ENCODE data around the gene CEP120.

DNA sequence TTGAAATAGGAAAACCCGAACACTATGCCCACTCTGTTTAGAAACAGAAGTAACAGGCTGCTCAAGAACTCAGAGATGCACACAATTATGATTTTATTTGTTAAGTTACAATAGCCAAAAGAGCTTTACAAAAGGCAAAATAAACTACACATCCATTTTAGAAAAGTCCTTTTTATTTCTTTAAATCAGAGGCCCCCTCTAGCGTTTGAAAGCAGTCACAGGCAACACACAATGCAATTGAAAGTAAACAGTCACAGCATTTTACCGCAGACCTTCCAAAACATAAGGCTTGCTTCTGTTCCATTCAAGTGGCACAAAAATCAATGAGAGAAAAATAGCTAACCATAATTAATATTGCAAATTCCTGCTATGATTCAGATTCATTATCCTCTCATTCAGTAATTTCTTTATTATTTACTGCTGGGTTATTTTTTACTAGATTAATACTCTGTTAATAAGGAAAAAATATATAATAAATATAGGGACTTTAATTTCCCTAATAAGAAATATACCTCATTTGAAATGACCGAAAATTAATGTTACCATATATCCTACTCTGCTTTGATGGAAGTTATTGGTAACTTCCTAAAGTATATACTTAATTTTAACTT, 78.3 kb downstream of the CEP120 start:
- TF ChIP-seq, protein P1, sequence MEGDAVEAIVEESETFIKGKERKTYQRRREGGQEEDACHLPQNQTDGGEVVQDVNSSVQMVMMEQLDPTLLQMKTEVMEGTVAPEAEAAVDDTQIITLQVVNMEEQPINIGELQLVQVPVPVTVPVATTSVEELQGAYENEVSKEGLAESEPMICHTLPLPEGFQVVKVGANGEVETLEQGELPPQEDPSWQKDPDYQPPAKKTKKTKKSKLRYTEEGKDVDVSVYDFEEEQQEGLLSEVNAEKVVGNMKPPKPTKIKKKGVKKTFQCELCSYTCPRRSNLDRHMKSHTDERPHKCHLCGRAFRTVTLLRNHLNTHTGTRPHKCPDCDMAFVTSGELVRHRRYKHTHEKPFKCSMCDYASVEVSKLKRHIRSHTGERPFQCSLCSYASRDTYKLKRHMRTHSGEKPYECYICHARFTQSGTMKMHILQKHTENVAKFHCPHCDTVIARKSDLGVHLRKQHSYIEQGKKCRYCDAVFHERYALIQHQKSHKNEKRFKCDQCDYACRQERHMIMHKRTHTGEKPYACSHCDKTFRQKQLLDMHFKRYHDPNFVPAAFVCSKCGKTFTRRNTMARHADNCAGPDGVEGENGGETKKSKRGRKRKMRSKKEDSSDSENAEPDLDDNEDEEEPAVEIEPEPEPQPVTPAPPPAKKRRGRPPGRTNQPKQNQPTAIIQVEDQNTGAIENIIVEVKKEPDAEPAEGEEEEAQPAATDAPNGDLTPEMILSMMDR (IDR thresholded peaks at IDR 0.05), result peak; percentile 36 to 73 (median 64)
- TF ChIP-seq POLR2A (IDR thresholded peaks at IDR 0.05), result no peak
